NCI-H524 (cell line): ENCODE data around the gene USH1C.

Experiments
- DNase-seq, 2 experiments: peaks; one replicate each; lab custom pipeline; 2025; lab: John Stamatoyannopoulos, UW

The USH1C gene

GRCh38 chr11:17570034-17570433, 25.8 kb upstream of the USH1C start:
- DNase-seq: no peak

- no peak for DNase-seq
These were observed 24.7 kb upstream of the USH1C start for GRCh38 chr11:17568944-17569343.

- DNase-seq: no peak
These were observed 20.4 kb upstream of the USH1C start for GRCh38 chr11:17564687-17565042.

- no peak for DNase-seq
These were observed 19.9 kb upstream of the USH1C start for GRCh38 chr11:17563961-17564686.

- peak in 1 of 2 experiments; percentile 12 for DNase-seq
These were observed 19.0 kb upstream of the USH1C start for GRCh38 chr11:17563231-17563646.

GRCh38 chr11:17561526-17561925, 17.3 kb upstream of the USH1C start:
- no peak for DNase-seq

- DNase-seq: no peak
These were observed 16.8 kb upstream of the USH1C start for GRCh38 chr11:17561111-17561415.

GRCh38 chr11:17560281-17561110, 16.3 kb upstream of the USH1C start:
- no peak for DNase-seq

GRCh38 chr11:17559341-17560087, 15.3 kb upstream of the USH1C start:
- DNase-seq: no peak

- DNase-seq: no peak
These were observed 14.7 kb upstream of the USH1C start for GRCh38 chr11:17558916-17559315.

GRCh38 chr11:17558025-17558780, 14.0 kb upstream of the USH1C start:
- DNase-seq: no peak

GRCh38 chr11:17556999-17557398, 12.8 kb upstream of the USH1C start:
- DNase-seq: no peak

GRCh38 chr11:17554487-17554886, 10.3 kb upstream of the USH1C start:
- no peak for DNase-seq

- no peak for DNase-seq
These were observed 9.0 kb upstream of the USH1C start for GRCh38 chr11:17553249-17553546.

GRCh38 chr11:17552392-17553248, 8.4 kb upstream of the USH1C start:
- no peak for DNase-seq

- DNase-seq: no peak
These were observed 7.8 kb upstream of the USH1C start for GRCh38 chr11:17552041-17552355.

GRCh38 chr11:17551347-17552040, 7.3 kb upstream of the USH1C start:
- no peak for DNase-seq

GRCh38 chr11:17550450-17551346, 6.5 kb upstream of the USH1C start:
- no peak for DNase-seq

- DNase-seq: no peak
These were observed 4.2 kb upstream of the USH1C start for GRCh38 chr11:17548444-17548843.

GRCh38 chr11:17547932-17548331, 3.7 kb upstream of the USH1C start:
- no peak for DNase-seq
